Thyroid gland (tissue), 4 donors: ENCODE data around the gene LHFPL6. TPM values are rescaled to one million over a fixed set of nuclear protein-coding genes. Genes with fewer than 3 reads are reported as not detected.

Experiments
- DNase-seq, 2 donors: peaks; one replicate each; pipeline ENCODE4 v3.0.0-alpha.2; 2019
- H3K27ac ChIP-seq, 3 donors: fragments of 200-600 bp; sonication (generic); 1 replicate in 2 of 3; 2 replicates in 1 of 3; pipeline ENCODE4 v1.5.1; 2016 to 2019; ENCODE audit warnings: mild to moderate bottlenecking in 1 of 3, moderate library complexity in 1 of 3
- H3K27me3 ChIP-seq: fragments of 200-600 bp; sonication (generic); one replicate; pipeline ENCODE4 v1.5.1; 2019
- H3K36me3 ChIP-seq, 2 donors: fragments of 200-600 bp; sonication (generic); one replicate each; pipeline ENCODE4 v1.5.1; 2016 to 2019
- H3K4me1 ChIP-seq, 2 donors: fragments of 200-600 bp; sonication (generic); one replicate each; pipeline ENCODE4 v1.5.1; 2017 to 2019
- H3K4me3 ChIP-seq, 3 donors: fragments of 200-600 bp; sonication (generic); replicated peaks in 1 of 3; 1 replicate in 2 of 3; 2 replicates in 1 of 3; pipeline ENCODE4 v1.5.1; 2016; ENCODE audit warnings: mild to moderate bottlenecking in 1 of 3
- H3K9me3 ChIP-seq: fragments of 200-600 bp; sonication (generic); one replicate; pipeline ENCODE4 v1.5.1; 2017
- CTCF ChIP-seq, 6 experiments: fragments of 200-600 bp in 3 of 6; fragments of 450-650 bp in 3 of 6; sonication (generic) in 3 of 6; IDR thresholded peaks; one replicate each; pipeline ENCODE4 v1.5.1; 2016 to 2019; ENCODE audit warnings: antibody characterized with exemption in 6 of 6, mild to moderate bottlenecking in 2 of 6, inconsistent platforms in 1 of 6, moderate library complexity in 1 of 6
- POLR2A ChIP-seq, 2 donors: fragments of 450-650 bp; IDR thresholded peaks; one replicate each; pipeline ENCODE4 v1.6.1; 2017; ENCODE audit warnings: antibody characterized with exemption in 2 of 2, mild to moderate bottlenecking in 2 of 2, moderate library complexity in 1 of 2
- WGBS, 2 donors: methylation state at CpG; one replicate each; pipeline ENCODE4 v1.1.5; 2017; 5-methylcytosine and 5-hydroxymethylcytosine counted together
- intact Hi-C: fragments of 100-400 bp; cut with DNase I; formaldehyde crosslinking; loops from one replicate; pipeline ENCODE4 v1.15.1; 2023
- total RNA-seq, 4 donors: library from RNA; depleted of rRNA; stranded (reverse); fragments of >200 nt; gene quantifications; one replicate each; pipeline ENCODE4 v1.2.3, GENCODE V29; 2016

LHFPL6 gene
- total RNA-seq, 4 donors from 2014 or later: 23.6 to 86.3 (median 42.0) TPM

GRCh38 chr13:39538816-39539790, 63.9 kb downstream of the LHFPL6 start:
- H3K9me3 ChIP-seq: no peaks in the 10 kb centered on the region
- H3K27ac ChIP-seq: no peak overlapping the region
- H3K27me3 ChIP-seq: no peaks in the 10 kb centered on the region
- H3K4me3 ChIP-seq: no peak overlapping the region
- 72 to 73% methylated on average over 8 of the region's 8 CpGs for WGBS, 2 donors
- no peak for DNase-seq
- TF ChIP-seq POLR2A (IDR thresholded peaks at IDR 0.05) (no peak), CTCF (IDR thresholded peaks at IDR 0.05) (no peak)
- H3K36me3 ChIP-seq: no peaks in the 10 kb centered on the region
- intact Hi-C loops: no loop called here
- no peaks in the 10 kb centered on the region for H3K4me1 ChIP-seq

GRCh38 chr13:39536906-39537305, 66.1 kb downstream of the LHFPL6 start:
- no peaks in the 10 kb centered on the region for H3K36me3 ChIP-seq
- no peak for DNase-seq
- H3K9me3 ChIP-seq: no peaks in the 10 kb centered on the region
- H3K4me3 ChIP-seq: no peak overlapping the region
- no peaks in the 10 kb centered on the region for H3K27me3 ChIP-seq
- TF ChIP-seq POLR2A (IDR thresholded peaks at IDR 0.05) (no peak), CTCF (IDR thresholded peaks at IDR 0.05) (no peak)
- H3K4me1 ChIP-seq: no peaks in the 10 kb centered on the region
- no peak overlapping the region for H3K27ac ChIP-seq
- WGBS, 2 donors: 73 to 74% methylated on average over 7 of the region's 7 CpGs
- intact Hi-C loops: no loop called here

- WGBS, 2 donors: 85 to 89% methylated on average over 6 of the region's 6 CpGs
- no peaks in the 10 kb centered on the region for H3K36me3 ChIP-seq
- H3K27ac ChIP-seq: no peak overlapping the region
- no peaks in the 10 kb centered on the region for H3K4me1 ChIP-seq
- no peak for DNase-seq
- no peaks in the 10 kb centered on the region for H3K9me3 ChIP-seq
- H3K27me3 ChIP-seq: no peaks in the 10 kb centered on the region
- intact Hi-C loops: no loop called here
- no peak overlapping the region for H3K4me3 ChIP-seq
- TF ChIP-seq POLR2A (IDR thresholded peaks at IDR 0.05): no peak
- no peak for TF ChIP-seq CTCF (IDR thresholded peaks at IDR 0.05)
Measured at GRCh38 chr13:39536274-39536673, 66.7 kb downstream of the LHFPL6 start.

GRCh38 chr13:39533651-39534150, 69.3 kb downstream of the LHFPL6 start:
- WGBS, 2 donors: 56 to 61% methylated on average over 3 of the region's 3 CpGs
- no peaks in the 10 kb centered on the region for H3K36me3 ChIP-seq
- H3K27ac ChIP-seq: no peak overlapping the region
- H3K27me3 ChIP-seq: no peaks in the 10 kb centered on the region
- H3K4me1 ChIP-seq: no peaks in the 10 kb centered on the region
- H3K9me3 ChIP-seq: no peaks in the 10 kb centered on the region
- TF ChIP-seq CTCF (IDR thresholded peaks at IDR 0.05) (no peak), POLR2A (IDR thresholded peaks at IDR 0.05) (no peak)
- intact Hi-C loops: no loop called here
- DNase-seq: no peak
- H3K4me3 ChIP-seq: no peak overlapping the region

- H3K4me1 ChIP-seq: no peaks in the 10 kb centered on the region
- no peak for DNase-seq
- TF ChIP-seq CTCF (IDR thresholded peaks at IDR 0.05) (no peak), POLR2A (IDR thresholded peaks at IDR 0.05) (no peak)
- no peak overlapping the region for H3K27ac ChIP-seq
- intact Hi-C loops: no loop called here
- no peaks in the 10 kb centered on the region for H3K9me3 ChIP-seq
- H3K4me3 ChIP-seq: no peak overlapping the region
- H3K27me3 ChIP-seq: no peaks in the 10 kb centered on the region
- WGBS, 2 donors: 88 to 96% methylated on average over 6 of the region's 6 CpGs
- H3K36me3 ChIP-seq: no peaks in the 10 kb centered on the region
Measured at GRCh38 chr13:39531646-39532045, 71.3 kb downstream of the LHFPL6 start.
